ENCODE data around the gene PAM. TPM values are rescaled to one million over a fixed set of nuclear protein-coding genes. Genes with fewer than 3 reads are reported as not detected.

Gene PAM
- total RNA-seq, 1 donor from 2014 or later: 940 TPM

DNA sequence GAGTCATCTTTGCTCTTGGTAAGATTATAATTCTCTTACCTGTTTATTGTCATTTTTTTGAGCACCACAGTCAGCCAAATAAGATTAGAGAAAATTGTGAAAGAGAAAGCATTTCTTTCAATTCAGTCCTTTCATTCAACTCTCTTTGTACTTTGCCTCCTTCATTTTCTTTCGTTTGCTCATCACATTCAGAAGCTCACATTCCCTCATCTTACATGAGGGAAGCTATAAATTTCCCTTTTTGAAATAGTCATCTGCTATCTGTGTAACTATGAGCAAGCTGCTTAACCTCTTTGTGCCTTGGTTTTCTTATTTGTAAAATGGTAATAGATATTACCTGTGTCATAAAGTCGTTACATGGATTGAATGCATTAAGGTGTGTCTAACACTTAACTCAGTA, 41.4 kb downstream of the PAM start:
- Histone ChIP-seq H3K4me3 (no peak overlapping the region), H3K27ac (no peak overlapping the region), H3K36me3 (no peaks in the 10 kb centered on the region), H3K27me3 (no peaks in the 10 kb centered on the region), H3K9me3 (no peaks in the 10 kb centered on the region), H3K4me1 (peaks cover 0 to 58% of the 10 kb centered on the region in 2 donors)
- no peak for DNase-seq (ENCODE audit: low spot score in 2 of 2)
- TF ChIP-seq, protein P1, sequence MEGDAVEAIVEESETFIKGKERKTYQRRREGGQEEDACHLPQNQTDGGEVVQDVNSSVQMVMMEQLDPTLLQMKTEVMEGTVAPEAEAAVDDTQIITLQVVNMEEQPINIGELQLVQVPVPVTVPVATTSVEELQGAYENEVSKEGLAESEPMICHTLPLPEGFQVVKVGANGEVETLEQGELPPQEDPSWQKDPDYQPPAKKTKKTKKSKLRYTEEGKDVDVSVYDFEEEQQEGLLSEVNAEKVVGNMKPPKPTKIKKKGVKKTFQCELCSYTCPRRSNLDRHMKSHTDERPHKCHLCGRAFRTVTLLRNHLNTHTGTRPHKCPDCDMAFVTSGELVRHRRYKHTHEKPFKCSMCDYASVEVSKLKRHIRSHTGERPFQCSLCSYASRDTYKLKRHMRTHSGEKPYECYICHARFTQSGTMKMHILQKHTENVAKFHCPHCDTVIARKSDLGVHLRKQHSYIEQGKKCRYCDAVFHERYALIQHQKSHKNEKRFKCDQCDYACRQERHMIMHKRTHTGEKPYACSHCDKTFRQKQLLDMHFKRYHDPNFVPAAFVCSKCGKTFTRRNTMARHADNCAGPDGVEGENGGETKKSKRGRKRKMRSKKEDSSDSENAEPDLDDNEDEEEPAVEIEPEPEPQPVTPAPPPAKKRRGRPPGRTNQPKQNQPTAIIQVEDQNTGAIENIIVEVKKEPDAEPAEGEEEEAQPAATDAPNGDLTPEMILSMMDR (IDR thresholded peaks at IDR 0.05): no peak
- intact Hi-C loops (cut with DNase I): no loop called here

DNA sequence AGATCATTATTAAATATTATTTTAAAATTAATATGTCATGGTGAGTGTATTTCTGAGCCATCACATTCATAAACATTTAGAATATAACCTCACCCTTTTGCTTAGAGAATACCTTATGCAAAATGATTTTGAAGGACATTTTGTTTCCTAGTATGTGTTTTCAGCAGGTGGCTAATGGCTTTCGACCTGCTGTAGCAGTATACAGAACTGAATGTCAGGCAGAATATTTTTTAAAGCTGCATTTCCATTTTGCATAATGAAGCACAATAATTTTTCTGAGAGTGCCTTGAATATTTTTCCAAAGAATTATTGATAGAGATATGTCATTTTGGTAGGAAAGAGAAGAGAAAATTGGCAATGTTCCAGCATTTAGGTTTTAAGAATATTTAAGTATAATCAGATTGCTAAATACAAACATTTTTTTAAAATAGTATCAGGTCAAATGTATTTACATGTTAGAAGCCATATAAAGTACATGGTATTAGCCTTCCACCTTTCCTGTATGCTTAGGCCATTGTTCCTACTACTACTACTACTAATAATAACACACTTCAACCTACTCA, 42.3 kb downstream of the PAM start:
- intact Hi-C loops (cut with DNase I): no loop called here
- Histone ChIP-seq H3K27me3 (no peaks in the 10 kb centered on the region), H3K9me3 (no peaks in the 10 kb centered on the region), H3K27ac (no peak overlapping the region), H3K4me1 (peaks cover 0 to 60% of the 10 kb centered on the region in 2 donors), H3K4me3 (no peak overlapping the region), H3K36me3 (no peaks in the 10 kb centered on the region)
- TF ChIP-seq, protein P1 (IDR thresholded peaks at IDR 0.05): no peak
- DNase-seq (ENCODE audit: low spot score in 2 of 2): no peak

DNA sequence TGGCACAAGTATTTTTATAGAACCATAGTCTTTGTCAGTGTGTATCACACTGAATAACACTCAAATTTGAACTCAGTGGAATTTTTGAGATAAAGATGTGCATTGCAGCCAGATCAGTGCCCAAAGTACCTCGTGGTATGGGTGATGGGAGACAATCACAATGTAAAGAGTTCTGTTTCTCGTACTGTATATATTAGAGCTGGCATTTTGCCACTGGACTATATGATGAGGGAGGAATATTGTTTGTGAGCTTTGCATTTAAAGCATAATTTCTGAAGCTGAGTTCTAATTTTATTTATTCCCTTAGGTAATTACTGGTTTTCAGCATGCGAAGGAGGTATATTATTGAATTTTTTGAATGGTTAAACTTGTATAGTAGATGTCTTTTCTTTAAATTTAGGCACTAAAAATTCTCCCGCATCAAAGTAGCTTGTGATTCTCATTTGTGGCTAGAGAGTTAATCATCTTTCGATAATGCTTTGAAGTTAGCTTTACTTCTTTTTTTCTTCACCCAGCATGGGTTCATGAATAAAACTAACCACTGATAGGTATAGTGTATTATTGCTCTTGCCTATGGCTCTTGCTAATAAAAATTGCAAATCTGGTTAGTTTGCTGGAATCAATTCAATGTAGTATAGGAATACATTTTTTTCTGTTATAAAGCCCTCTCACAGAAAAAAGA, 43.1 kb downstream of the PAM start:
- TF ChIP-seq, protein P1 (IDR thresholded peaks at IDR 0.05): no peak
- Histone ChIP-seq H3K4me1 (peaks cover 0 to 60% of the 10 kb centered on the region in 2 donors), H3K4me3 (no peak overlapping the region), H3K36me3 (no peaks in the 10 kb centered on the region), H3K27ac (no peak overlapping the region), H3K27me3 (no peaks in the 10 kb centered on the region), H3K9me3 (no peaks in the 10 kb centered on the region)
- no peak for DNase-seq (ENCODE audit: low spot score in 2 of 2)
- intact Hi-C loops (cut with DNase I): no loop called here

DNA sequence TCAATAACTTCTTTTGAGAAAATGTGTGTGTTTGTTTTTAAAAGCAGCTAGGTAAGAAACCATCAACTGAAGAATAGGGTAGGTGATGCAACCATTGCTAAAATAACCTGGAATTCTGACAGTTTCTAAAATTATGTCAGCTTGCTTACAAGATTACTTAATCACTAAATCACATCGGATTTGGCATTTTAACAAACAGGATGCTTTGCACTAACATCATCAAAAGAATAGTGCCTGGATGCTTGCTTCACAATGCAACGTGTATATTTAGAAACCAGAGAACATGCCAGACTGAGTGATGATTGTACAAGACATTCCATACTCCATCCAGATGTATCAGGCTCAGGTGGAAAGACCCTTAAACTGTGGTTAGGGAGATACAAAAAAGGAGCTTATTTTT, 43.9 kb downstream of the PAM start:
- intact Hi-C loops (cut with DNase I): no loop called here

DNA sequence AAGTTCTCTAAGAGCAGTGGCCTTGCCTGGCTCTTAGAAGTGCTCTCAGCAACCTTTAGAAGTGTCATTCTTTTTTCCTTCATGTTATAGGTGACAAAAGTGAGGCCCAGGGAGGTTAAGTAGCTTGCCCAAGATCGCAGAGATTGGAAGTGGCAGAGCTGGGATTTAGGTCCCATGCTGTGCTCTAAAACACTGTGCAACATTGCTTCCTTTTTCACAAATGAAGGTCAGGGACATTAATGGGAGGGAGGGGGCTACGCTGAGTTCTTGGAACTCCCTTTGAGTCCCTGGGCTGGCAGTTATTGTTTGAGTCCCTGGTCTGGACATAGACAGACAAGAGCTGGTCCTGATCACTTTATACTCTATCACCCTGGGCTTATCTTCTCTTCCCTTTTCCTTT, 45.3 kb downstream of the PAM start:
- no peak overlapping the region for H3K4me3 ChIP-seq
- no peak overlapping the region for H3K27ac ChIP-seq
- TF ChIP-seq, protein P1 (IDR thresholded peaks at IDR 0.05): no peak
- H3K27me3 ChIP-seq: no peaks in the 10 kb centered on the region
- DNase-seq (ENCODE audit: low spot score in 2 of 2): no peak
- no peaks in the 10 kb centered on the region for H3K9me3 ChIP-seq
- intact Hi-C loops (cut with DNase I): loop anchor here (10.0 kb wide), 1 partner anchor 64 kb away; no protein-coding TSS in a partner anchor
- H3K4me1 ChIP-seq: peaks cover 0 to 47% of the 10 kb centered on the region in 2 donors
- no peaks in the 10 kb centered on the region for H3K36me3 ChIP-seq

More for the DNA sequence above, 43.9 kb downstream of the PAM start:
- Histone ChIP-seq H3K4me3 (no peak overlapping the region), H3K27me3 (no peaks in the 10 kb centered on the region), H3K27ac (no peak overlapping the region), H3K4me1 (peaks cover 0 to 57% of the 10 kb centered on the region in 2 donors), H3K36me3 (no peaks in the 10 kb centered on the region), H3K9me3 (no peaks in the 10 kb centered on the region)
- no peak for DNase-seq (ENCODE audit: low spot score in 2 of 2)
- TF ChIP-seq, protein P1 (IDR thresholded peaks at IDR 0.05): no peak

Data from ascending aorta (tissue), 2 donors.